Erythroblast (primary cell): Measurements from ENCODE around the gene ZC3H8.

ENCODE experiments used
- GATA1 ChIP-seq: IDR thresholded peaks from 2 replicates; pipeline ENCODE4 v1.6.1; 2011; ENCODE audit warnings: low read depth, mild to moderate bottlenecking, control low read depth, low read length, moderate library complexity
- POLR2A ChIP-seq: IDR thresholded peaks from 2 replicates; pipeline ENCODE4 v1.6.1; 2011; ENCODE audit warnings: mild to moderate bottlenecking, low read length

GRCh38 chr2:112197868-112198267 lies 57.0 kb downstream of the ZC3H8 start:
- TF ChIP-seq POLR2A (no peak), GATA1 (no peak)
